Measurements from ENCODE around the gene CBR4. TPM values are rescaled to one million over a fixed set of nuclear protein-coding genes. Genes with fewer than 3 reads are reported as not detected.

The CBR4 gene
- total RNA-seq (2014; rRNA removed), result 7.4 and 12.6 TPM in 2 replicates
- percentile 90 among the genes with signal in this experiment for Bru-seq, nascent RNA
- percentile 83 among the genes with signal in this experiment for BruChase-seq, experiment 1, labeled RNA remaining after a 6-hour chase
- percentile 89 among the genes with signal in this experiment for BruChase-seq, experiment 2, labeled RNA remaining after a 2-hour chase
- long read RNA-seq, partial matches to known transcripts, result 3 of 14 reads
- long read RNA-seq, other reads (novel, unspliced or antisense), result 8 of 14 reads

DNA sequence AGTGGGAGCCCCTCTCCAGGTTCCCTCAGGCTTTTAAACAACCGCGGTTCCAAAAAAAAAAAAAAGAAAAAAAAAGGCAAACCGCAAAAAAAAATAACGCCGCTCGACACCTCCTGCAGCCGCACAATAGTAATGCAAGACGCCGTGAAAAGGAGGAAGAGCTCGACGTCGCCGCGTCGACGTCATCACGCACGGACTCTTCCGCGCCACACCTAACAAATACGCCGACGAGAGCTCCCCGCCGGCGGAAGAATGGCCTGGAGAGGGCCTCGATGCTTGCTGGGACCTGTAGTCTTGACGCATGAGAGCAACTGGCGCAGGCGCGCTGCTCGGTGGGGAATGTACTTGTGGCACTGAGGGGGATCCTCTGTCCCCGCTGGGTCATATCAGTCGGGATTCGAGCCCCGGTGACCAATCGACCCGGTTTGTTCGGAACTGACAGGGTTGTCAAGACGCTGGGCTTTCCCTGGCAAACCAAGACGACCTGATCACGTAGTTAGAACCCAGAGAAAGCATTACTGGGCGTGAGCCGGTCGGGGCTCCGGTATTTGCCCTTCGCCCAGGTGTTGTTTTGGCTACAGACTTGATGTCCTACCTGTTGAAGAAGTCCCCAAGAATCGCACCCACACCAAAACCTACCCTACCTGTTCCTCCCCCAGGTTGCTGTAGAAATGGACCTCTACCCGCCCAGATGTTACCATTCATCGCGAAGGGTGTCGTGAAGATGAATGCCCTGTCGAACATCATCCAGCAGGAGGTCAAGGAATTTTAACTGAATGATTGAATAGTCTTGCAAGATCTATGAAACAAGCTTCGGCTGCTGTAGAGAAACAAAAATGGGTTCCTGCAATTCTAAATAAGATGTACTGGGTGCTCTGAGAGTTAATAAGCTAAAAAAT is at the start of gene CBR4:
Gene CBR4, minus strand, starts transcription at position 131 of the 899 bp plus-strand sequence. CDS start 166 bp downstream, outside the sequence.
- peak within 1 kb of the TSS; percentile 98 for H3K9ac ChIP-seq (ENCODE audit: low read length)
- no TSS peak for BruUV-seq (replicated peaks)
- no peaks in the 10 kb centered on the region for H4K20me1 ChIP-seq (ENCODE audit: low read length)
- no peaks in the 10 kb centered on the region for H3K9me2 ChIP-seq (replicated peaks; ENCODE audit: low read length)
- H3K36me3 ChIP-seq (ENCODE audit: low read depth, low read length), result peaks cover 5% of the 10 kb centered on the region; the same call in 1 of the 2 replicates
- no peaks in the 10 kb centered on the region for H3K9me3 ChIP-seq (ENCODE audit: low read length)
- H2AFZ ChIP-seq (ENCODE audit: low read length), result peak within 1 kb of the TSS; percentile 92
- peak within 1 kb of the TSS; percentile 96 for H3K4me2 ChIP-seq (ENCODE audit: low read length)
- ATAC-seq (peak; percentile 75), DNase-seq (peak; percentile 95)
- peaks cover 4% of the 10 kb centered on the region for H3F3A ChIP-seq (ENCODE audit: low read length, unreplicated experiment)
- H3K27ac ChIP-seq (ENCODE audit: low read length), result peak within 1 kb of the TSS; percentile 98
- no peaks in the 10 kb centered on the region for H3K27me3 ChIP-seq (ENCODE audit: low read length)
- intact Hi-C loops (cut with micrococcal nuclease), result loop anchor here (1.0 to 5.0 kb wide), 4 partner anchors 60 to 257 kb away; no protein-coding TSS in a partner anchor
- ChIA-PET CTCF (interaction anchor here (0.5 to 0.8 kb wide), 10 partner anchors 14 to 478 kb away, joined by 3 to 10 read pairs (median 6); no protein-coding TSS in a partner anchor), POLR2A (ENCODE audit: unreplicated experiment) (interaction anchor here (0.5 to 1.0 kb wide), 10 partner anchors 9 to 391 kb away, joined by 3 to 14 read pairs (median 8); no protein-coding TSS in a partner anchor)
- TF ChIP-seq EZH2phosphoT487 (IDR thresholded peaks at IDR 0.05; ENCODE audit: borderline replicate concordance, low read length), result no peak
- TF ChIP-seq, protein P1, sequence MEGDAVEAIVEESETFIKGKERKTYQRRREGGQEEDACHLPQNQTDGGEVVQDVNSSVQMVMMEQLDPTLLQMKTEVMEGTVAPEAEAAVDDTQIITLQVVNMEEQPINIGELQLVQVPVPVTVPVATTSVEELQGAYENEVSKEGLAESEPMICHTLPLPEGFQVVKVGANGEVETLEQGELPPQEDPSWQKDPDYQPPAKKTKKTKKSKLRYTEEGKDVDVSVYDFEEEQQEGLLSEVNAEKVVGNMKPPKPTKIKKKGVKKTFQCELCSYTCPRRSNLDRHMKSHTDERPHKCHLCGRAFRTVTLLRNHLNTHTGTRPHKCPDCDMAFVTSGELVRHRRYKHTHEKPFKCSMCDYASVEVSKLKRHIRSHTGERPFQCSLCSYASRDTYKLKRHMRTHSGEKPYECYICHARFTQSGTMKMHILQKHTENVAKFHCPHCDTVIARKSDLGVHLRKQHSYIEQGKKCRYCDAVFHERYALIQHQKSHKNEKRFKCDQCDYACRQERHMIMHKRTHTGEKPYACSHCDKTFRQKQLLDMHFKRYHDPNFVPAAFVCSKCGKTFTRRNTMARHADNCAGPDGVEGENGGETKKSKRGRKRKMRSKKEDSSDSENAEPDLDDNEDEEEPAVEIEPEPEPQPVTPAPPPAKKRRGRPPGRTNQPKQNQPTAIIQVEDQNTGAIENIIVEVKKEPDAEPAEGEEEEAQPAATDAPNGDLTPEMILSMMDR (conservative IDR thresholded peaks at IDR 0.05; ENCODE audit: low read depth, low read length), result no peak; the same call in 1 of the 2 replicates
- TF ChIP-seq EZH2 (IDR thresholded peaks at IDR 0.05; ENCODE audit: low read length, unreplicated experiment), result no peak
- H3K4me1 ChIP-seq (ENCODE audit: insufficient read depth, low read length), result peaks cover 84% of the 10 kb centered on the region
- peaks cover 77% of the 10 kb centered on the region for H3K79me2 ChIP-seq (ENCODE audit: low read length)
- peak within 1 kb of the TSS; percentile 87 for H3K4me3 ChIP-seq (ENCODE audit: low read length)

GRCh38 chr4:169059306-169060211 is 49.5 kb upstream of the CBR4 start:
- Histone ChIP-seq H2AFZ (ENCODE audit: low read length) (no peak overlapping the region), H3K4me2 (ENCODE audit: low read length) (no peak overlapping the region), H4K20me1 (ENCODE audit: low read length) (no peaks in the 10 kb centered on the region), H3K9ac (ENCODE audit: low read length) (no peak overlapping the region), H3K9me2 (replicated peaks; ENCODE audit: low read length) (no peaks in the 10 kb centered on the region), H3K36me3 (ENCODE audit: low read depth, low read length) (no peaks in the 10 kb centered on the region), H3K27ac (ENCODE audit: low read length) (no peak overlapping the region), H3K4me3 (ENCODE audit: low read length) (no peak overlapping the region), H3K27me3 (ENCODE audit: low read length) (no peaks in the 10 kb centered on the region), H3F3A (ENCODE audit: low read length, unreplicated experiment) (no peaks in the 10 kb centered on the region), H3K79me2 (ENCODE audit: low read length) (no peaks in the 10 kb centered on the region), H3K9me3 (ENCODE audit: low read length) (no peaks in the 10 kb centered on the region), H3K4me1 (ENCODE audit: insufficient read depth, low read length) (peaks cover 11% of the 10 kb centered on the region)
- ChIA-PET POLR2A (ENCODE audit: unreplicated experiment) (no interaction called here), CTCF (no interaction called here)
- no peak for TF ChIP-seq EZH2phosphoT487 (IDR thresholded peaks at IDR 0.05; ENCODE audit: borderline replicate concordance, low read length)
- TF ChIP-seq EZH2 (IDR thresholded peaks at IDR 0.05; ENCODE audit: low read length, unreplicated experiment), result no peak
- TF ChIP-seq, protein P1 (conservative IDR thresholded peaks at IDR 0.05; ENCODE audit: low read depth, low read length), result no peak
- BruUV-seq (replicated peaks), result no TSS peak
- DNase-seq (no peak), ATAC-seq (no peak)
- intact Hi-C loops (cut with micrococcal nuclease), result no loop called here

All from PC-3 (cell line).